ENCODE measurements around the gene GAS7.

GAS7 gene

DNA sequence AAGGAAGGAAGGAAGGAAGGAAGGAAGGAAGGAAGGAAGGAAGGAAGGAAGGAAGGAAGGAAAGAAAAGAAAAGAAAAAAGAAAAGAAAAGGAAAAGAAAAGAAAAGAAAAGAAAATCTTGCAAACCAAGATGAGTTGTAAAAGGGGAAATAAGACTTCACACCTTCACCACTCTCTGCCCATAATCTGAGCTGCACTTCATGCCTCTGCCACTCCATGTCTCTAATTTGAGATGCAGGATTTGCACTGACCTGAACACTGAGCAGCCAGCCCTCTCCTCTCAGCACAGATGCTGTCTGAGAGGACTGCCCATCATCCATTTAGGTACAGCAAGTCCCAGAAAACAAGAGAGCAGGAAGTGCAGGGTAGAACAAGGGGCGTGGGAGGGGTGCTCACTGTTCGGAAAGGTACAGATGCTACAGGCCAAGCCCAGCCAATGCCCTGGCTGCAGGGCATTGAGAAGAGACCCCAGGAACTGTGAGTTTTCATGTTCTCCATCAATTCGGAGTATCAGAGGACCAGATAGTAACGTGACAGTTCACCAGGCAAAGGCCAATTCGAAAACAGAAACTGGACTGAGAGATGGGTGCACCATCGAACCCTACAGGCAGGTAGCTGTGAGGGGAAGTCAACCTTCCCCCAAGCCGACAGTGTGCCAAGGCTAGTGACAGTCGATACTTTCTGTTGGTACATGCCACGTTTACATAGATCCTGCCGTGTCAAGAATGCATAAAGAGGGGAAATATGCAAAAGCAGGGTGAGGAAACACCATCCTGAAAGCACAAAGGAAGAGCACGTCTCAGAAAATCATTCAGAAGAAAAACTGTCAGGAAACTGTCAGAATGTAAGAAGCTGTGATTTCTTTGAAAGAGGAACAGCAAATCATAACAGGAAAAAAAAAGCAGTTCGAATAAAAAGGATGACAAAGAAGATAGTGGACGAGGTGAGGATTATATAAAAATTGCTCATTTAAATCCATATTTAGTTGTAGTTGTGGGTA is 151.3 kb downstream of the GAS7 start:
- DNase-seq (ENCODE audit: low read depth) = no peak

GRCh38 chr17:10045871-10046658 is 152.3 kb downstream of the GAS7 start:
- no peak for DNase-seq (ENCODE audit: low read depth)

- no peak for DNase-seq (ENCODE audit: low read depth)
Measured at GRCh38 chr17:10042589-10043244, 155.7 kb downstream of the GAS7 start.

- DNase-seq (ENCODE audit: low read depth) = no peak
Measured at GRCh38 chr17:10041916-10042588, 156.4 kb downstream of the GAS7 start.

GRCh38 chr17:10041287-10041612 is 157.2 kb downstream of the GAS7 start:
- no peak for DNase-seq (ENCODE audit: low read depth)

- DNase-seq (ENCODE audit: low read depth) = no peak
Measured at GRCh38 chr17:10036511-10037061, 161.8 kb downstream of the GAS7 start.

DNA sequence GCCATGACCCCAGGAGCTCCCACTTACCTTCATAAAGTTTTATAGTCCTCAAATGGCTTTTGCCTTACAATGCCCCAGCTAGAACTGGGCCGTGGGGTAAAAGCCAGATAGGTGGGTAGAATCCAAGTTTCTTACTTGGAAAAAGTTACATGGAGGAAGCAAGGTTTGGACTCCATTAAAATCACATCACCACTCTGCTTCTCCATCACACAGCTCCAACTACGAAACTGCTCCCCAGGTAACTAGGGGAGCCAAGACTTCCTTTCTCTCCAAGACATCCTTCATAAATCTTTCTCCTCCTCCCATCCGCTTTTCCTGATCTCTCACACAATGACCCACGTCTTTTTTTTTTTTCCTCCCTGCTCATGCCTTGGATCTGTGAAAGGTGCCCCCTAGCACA is 162.5 kb downstream of the GAS7 start:
- DNase-seq (ENCODE audit: low read depth) = no peak

DNA sequence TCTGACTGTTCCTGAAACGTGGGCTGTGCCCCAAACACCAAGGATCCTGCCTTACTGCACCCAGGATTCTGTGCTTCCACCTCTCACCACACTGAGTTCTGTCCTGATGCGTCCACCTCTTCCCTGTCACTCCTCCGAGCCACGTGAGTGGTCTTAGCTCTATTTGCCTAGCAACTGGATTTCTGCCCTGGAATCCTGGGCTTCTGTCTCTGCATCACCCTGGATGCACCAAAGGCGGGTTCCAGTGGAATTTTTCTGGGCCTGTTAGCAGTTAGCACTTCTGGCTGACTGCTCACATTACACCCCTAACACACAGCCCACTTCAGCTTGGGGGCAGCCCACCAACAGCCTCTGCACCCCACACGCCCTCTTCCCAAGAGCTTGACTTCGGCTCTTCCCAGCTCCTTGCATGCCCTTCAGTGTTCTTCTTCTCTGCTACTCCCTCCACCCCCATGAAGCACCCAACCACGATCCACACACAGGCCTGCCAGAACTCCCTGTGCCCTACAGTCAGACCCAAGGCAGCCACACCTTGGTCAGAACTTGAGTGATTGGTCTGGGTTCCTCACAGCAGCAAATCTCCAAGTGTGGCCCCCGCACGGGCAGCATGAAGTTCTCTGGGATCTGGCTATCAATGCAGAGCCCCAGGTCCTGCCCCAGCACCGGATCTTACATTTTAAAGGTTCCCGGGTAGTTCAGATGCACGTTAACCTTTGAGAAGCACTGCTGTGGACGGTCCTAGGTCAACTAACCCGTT is 163.5 kb downstream of the GAS7 start:
- DNase-seq (ENCODE audit: low read depth) = no peak

GRCh38 chr17:10033959-10034358 is 164.4 kb downstream of the GAS7 start:
- DNase-seq (ENCODE audit: low read depth) = no peak

- DNase-seq (ENCODE audit: low read depth) = no peak
Measured at GRCh38 chr17:10033449-10033848, 165.0 kb downstream of the GAS7 start.

DNA sequence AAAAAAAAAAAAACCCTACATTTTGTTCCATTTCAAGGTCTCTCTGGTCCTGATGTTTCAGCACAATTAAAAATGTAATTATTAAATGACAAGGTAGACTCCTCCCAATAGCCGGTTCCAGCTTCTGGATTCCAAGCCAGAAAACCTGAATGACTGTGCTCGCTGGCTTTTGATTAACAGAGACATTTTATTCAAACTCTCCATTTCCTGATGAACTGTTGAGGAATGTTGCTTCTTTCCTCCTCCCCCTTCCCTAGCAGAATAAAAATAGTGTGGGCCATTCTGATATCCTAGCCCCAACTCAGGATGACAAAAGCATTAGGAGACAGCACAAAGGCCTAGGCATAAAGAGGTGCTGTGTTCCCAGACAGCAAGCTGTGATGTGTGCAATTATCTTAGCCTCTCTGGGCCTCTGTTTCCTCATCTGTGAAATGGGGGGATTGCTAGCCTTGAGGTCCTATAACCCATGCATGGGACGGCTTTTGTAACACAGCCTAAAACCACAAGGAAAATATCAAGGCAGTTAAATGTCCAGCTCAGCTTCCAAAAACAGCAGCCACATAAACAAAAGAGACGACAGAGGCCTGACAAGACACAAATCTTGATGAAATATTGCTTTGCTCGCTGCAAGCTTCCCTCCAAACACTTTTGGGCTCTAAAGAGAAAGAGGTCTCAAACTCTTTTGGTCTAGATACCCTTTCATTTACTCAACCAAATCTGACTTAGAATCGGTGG is 166.1 kb downstream of the GAS7 start:
- no peak for DNase-seq (ENCODE audit: low read depth)

DNA sequence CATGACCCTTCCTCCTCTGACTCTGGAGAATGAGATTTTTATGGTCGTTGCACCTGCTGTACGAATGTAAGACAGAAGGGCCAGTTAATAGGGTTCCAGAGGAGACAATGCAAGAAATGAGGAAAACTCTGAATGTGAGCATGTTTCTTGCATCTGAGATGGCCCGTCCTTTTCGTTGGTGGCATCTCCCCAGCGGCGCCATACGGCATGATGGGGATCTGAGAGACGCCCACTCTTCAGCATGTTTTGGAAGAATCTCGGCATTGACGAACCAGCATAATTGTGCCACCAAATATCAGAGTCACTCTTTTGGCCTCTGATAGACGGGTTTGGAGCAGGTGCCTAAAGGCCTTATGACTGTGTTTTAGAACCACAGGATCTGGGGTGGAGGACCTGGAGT is 166.8 kb downstream of the GAS7 start:
- DNase-seq (ENCODE audit: low read depth) = no peak

DNA sequence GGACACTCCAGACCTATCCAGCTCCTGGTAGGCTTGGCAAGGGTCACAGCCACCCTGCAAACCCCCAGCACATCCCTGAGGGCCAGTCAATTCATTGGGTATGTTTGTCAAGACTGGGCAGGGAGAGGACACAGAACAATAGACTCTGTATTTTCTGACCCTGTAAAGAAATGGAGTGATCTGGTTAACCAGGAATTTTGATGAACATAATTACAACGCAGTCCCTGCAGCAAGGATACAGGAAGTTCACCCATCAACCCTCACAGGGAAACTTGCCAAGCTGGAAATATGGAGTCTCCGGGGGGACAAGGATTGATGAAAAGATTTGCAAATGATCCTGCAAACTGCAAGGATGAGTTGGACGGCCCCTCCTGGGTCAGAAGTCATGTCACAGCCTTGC is 167.3 kb downstream of the GAS7 start:
- no peak for DNase-seq (ENCODE audit: low read depth)

DNA sequence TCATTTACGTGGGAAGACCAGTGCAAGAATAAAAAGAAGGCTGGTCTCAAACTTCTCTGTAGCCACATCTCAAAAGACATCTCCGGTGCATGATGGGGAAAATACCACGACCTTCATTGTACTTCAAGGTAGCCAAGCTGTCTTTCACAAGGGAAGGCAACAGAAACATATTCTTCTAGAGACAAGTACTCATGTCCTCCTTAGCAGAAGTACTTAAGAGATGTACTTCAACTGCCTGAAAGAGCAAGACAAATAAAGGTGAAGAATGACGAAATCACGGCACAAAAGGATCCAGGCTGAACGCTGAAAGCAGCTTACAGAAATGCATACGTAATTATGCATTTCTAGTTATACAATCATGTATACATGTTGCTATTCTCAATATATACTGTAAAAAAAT is 169.3 kb downstream of the GAS7 start:
- no peak for DNase-seq (ENCODE audit: low read depth)

DNA sequence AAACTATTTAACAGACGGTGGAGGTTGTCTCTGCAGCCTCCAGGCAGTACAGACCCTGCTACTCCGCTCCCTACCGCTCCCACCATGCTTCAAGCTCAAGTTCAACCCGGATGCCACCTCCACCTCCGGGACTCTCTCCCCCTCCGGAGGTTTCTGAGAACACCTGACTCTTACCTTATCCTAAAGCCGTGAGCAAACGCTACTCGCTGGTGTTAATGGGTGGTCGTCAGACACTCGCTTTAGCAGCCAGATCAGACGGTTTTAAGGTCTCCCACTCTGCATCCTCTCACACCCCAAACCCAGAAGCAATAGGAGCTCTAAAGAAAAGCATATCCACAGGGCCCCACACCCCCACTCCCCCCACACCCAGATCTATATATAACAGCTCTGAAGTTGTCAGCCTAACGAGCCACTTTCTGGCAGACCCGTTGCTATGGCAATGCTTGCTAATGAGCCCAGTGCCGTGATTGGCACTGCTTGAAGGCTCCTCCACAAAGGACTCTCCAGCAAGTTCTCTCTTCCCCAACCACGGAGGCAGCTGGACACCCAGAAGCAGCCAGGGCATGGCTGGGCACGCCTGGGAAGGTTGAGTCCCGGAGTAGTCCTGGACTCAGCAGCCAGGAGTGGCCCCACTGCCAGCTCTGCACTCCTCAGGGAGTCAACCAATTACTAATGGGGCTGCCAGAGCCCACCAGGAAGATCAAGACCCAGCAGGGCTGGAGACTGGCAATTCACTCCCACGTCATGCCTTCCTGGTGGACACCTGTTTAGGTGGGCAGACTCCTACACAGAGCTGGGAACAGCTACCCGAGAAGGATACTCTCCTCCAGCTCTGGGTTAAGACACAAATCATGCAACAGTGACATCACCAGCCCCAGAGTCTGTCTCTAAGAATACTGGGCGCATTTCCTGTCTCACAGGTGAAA is 172.2 kb downstream of the GAS7 start:
- no peak for DNase-seq (ENCODE audit: low read depth)

GRCh38 chr17:10025224-10025623 is 173.2 kb downstream of the GAS7 start:
- DNase-seq (ENCODE audit: low read depth) = no peak

DNA sequence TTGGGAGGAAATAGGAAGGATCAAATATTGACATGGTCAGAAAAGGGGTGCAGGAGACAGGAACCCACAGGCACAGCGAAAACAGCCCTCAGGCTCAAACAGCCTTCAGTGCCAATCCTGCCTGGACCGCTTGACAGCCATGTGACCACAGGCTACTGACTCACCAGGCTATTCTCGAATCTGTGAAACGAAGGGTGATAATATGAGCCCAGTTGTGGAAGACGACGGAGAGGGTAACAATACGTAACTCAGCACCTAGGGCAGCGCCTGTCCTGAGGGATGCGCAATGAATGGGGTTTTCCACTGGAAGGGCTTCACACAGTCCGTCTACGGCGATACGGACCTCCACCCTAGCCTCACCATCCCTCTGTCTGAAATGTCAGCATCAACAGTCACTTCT is 176.0 kb downstream of the GAS7 start:
- DNase-seq (ENCODE audit: low read depth) = no peak

DNA sequence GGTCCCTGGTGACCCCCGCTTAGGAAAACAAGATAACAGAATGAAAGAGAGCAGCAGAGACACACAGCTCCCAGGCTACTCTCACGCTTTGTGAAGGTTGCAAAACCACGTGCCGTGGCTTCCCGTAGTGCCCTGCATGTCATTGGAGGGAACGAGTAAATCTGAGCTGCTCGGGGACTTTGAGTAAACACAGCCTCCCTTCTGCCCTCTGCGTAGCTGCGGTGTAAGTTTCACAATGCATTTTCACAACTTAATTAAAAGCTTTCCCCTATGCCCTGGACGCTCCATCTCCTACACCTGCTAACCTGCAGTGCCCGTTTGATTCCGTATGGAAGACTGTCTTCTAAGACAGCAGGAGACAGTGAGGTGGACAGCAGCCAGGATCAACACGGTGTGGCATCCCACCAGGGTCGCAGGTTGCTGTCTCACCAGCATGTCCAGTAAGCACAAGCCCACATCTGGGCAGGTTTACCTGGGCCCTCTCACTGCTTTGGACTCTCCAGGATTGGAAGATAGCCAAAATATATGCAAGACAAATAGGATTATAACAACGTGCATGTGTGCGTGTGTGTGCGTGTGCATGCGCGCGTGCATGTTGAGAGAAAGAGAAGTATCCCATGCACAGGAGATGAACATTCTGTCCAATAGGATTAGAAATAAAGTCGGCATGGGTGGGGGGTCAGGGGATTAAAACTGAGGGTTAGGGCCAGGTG is 177.0 kb downstream of the GAS7 start:
- no peak for DNase-seq (ENCODE audit: low read depth)
